ENCODE results near the gene CYP4F22.
"Not testable (repeated sequence)": the region's sequence is repeated elsewhere in the genome, so short reads cannot be mapped to it uniquely, and the experiment has no call there.

Gene CYP4F22

GRCh38 chr19:15570420-15570819, 62.1 kb downstream of the CYP4F22 start:
- no peak for DNase-seq (ENCODE audit: low read depth)

GRCh38 chr19:15575406-15575805, 67.1 kb downstream of the CYP4F22 start:
- no peak for DNase-seq (ENCODE audit: low read depth)

- DNase-seq (ENCODE audit: low read depth): no peak
Observed at GRCh38 chr19:15576526-15577156, 68.3 kb downstream of the CYP4F22 start.

DNA sequence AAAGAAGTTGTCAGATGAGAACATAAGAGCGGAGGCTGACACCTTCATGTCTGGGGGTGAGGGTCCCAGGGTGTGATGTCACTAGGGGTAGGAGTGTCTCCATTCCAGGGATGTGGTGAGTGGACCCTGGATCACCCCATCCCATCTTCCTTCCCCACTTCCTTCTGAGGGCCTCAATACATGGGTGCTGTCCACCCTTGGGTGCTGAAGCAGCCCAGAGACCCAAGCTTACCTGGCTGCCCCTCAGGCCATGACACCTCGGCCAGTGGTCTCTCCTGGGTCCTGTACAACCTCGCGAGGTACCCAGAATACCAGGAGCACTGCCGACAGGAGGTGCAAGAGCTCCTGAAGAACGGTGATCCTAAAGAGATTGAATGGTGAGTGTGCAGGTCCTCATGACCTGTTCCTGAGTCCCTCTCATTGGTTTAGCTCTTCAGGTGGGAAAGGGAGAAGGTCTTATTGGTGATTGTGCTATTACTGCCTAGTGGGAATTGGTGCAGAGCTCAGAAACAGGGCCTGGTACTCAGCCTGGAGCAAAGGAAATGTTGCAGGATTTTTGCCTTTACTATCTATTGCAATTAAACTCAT, 69.0 kb downstream of the CYP4F22 start:
- no peak for DNase-seq (ENCODE audit: low read depth)

DNA sequence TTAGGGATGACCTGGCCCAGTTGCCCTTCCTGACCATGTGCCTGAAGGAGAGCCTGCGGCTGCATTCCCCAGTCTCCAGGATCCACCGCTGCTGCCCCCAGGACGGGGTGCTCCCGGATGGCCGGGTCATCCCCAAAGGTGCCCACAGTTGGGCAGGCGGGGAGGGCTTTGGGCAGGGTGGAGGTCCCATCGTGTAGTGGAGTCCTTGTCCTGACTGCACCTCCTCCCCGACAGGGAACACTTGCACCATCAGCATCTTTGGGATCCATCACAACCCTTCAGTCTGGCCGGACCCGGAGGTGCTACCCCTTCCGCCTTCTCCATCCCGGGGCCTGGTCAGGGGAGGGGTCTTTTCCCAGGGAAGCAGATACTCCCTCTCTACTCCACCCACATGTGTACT, 75.0 kb downstream of the CYP4F22 start:
- DNase-seq (ENCODE audit: low read depth): no peak

- DNase-seq (ENCODE audit: low read depth): no peak
Observed at GRCh38 chr19:15584095-15584494, 75.8 kb downstream of the CYP4F22 start.

DNA sequence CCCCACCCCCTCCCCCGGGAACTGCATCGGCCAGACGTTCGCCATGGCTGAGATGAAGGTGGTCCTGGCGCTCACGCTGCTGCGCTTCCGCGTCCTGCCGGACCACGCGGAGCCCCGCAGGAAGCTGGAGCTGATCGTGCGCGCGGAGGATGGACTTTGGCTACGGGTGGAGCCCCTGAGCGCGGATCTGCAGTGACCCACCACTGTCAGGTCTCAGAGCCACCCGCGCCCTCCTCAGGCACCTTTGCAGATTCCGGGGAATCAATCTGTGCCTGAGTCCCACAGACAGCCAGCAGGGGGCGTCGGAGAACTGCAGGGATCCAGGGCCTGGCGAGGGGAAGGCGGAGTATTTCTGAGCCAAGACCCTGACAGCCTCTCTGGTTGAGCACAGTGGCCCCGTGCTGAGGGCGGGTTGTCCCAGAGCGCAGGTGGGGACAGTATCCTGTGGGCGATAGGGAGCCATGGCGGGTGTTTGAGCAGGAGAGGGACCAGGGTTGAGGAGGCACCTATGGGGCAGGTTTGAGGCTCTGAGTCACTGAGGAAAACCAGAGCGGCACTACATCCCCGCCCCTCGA, 76.3 kb downstream of the CYP4F22 start:
- peak; percentile 23 for DNase-seq (ENCODE audit: low read depth)

DNA sequence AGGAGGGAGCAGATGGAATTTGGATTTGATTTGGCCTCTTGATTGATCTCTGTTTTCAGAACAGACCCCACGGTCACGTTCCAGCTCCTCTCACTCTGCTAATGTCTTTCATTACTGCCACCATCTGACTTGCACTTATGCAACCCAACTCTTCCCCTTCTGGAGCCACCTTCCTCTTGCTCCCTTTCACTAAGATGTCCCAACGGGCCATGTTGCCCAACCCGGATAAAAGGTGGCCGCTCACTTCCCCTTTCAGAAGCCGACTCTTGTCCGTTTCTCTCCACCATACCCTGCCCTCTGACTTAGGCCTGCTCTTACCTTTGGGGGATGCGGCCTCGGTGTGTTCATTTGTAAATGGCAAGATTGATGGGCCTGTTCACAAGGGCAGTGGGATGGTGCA, 79.3 kb downstream of the CYP4F22 start:
- DNase-seq (ENCODE audit: low read depth): no peak

DNA sequence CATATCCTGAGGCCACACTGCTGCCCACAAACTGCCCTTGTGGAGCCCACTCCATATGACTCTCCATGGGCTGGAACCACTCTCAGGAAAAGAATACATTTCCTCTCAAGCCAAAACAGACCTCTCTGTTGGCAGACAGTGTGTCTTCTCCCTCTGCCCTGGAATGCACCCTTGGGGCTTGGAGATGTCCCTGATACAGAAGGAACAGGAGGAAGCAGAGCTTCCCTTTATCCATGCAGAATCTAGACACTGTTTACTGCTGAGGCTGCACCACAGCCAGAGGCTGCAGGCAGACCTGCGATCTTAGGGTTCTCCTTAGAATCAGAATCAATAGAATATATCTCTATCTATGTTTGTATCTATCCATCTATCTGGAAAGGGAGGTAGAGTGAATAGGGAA, 79.9 kb downstream of the CYP4F22 start:
- no peak for DNase-seq (ENCODE audit: low read depth)

- DNase-seq (ENCODE audit: low read depth): no peak
Observed at GRCh38 chr19:15589760-15590451, 81.6 kb downstream of the CYP4F22 start.

- DNase-seq (ENCODE audit: low read depth): no peak
Observed at GRCh38 chr19:15591796-15592195, 83.5 kb downstream of the CYP4F22 start.

GRCh38 chr19:15592506-15592905, 84.2 kb downstream of the CYP4F22 start:
- not testable (repeated sequence) for DNase-seq (ENCODE audit: low read depth)

DNA sequence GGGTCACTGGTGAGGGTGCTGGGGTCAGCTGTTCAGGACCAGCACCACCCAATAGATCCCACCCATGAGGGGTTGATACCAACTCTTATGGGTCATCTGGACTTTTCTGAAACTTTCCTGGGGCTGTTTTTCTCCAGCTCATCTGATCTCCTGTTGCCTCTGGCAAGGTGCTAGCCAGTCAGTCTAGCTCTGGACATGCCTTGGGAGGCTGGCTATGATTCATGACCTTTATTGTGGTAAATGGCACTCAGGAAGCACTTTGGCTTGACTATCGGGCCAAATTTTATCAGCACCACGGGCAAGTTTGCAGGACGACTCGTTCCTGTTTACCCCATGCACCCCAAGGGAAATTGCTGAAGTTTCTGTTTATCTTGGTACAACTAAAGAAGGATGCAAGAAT, 85.4 kb downstream of the CYP4F22 start:
- not testable (repeated sequence) for DNase-seq (ENCODE audit: low read depth)

DNA sequence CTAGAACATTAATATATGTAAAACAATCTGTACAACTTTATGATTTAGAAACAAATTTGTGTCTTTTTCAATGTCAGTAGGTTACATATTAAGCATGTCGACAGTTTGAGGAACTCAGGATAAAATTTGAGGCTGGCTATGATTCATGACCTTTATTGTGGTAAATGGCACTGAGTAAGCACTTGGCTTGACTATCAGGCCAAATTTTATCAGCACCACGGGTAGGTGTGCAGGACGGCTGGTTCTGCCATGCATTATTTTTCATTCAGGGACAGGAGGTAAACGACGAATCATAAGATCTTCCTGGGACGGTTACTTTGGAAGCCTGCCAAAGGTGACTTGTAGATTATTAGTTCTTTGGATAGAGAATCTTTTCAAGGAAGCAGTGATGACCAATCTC, 86.7 kb downstream of the CYP4F22 start:
- DNase-seq (ENCODE audit: low read depth): no peak

Measured in stromal cell of bone marrow (primary cell).